Kidney epithelial cell (primary cell): Measurements from ENCODE around the gene PRRC1. TPM values are rescaled to one million over a fixed set of nuclear protein-coding genes. Genes with fewer than 3 reads are reported as not detected.
A peak's percentile ranks its signal among the peaks of the same experiment; 100 is the strongest.

Experiments used
- DNase-seq: peaks from one replicate; pipeline ENCODE4 v3.0.0-alpha.2; 2010; ENCODE audit warnings: low read depth
- H3K27me3 ChIP-seq: 2 replicates; pipeline ENCODE4 v1.6.0; 2011; ENCODE audit warnings: low read length; ENCODE audit not compliant: control insufficient read depth, insufficient read depth
- H3K36me3 ChIP-seq: 2 replicates; pipeline ENCODE4 v1.5.1; 2011; ENCODE audit warnings: low read length; ENCODE audit not compliant: control insufficient read depth, insufficient read depth
- H3K4me3 ChIP-seq: 2 replicates; pipeline ENCODE4 v1.5.1; 2011; ENCODE audit warnings: low read depth, mild to moderate bottlenecking, control low read depth, low read length
- total RNA-seq: library from RNA; depleted of rRNA; stranded (reverse); fragments of >200 nt; gene quantifications from 2 replicates; pipeline ENCODE4 v1.2.3, GENCODE V29; 2015
- TF ChIP-seq, protein P1 (sequence below): IDR thresholded peaks from 2 replicates; pipeline ENCODE4 v1.5.1; 2011; ENCODE audit warnings: mild to moderate bottlenecking, moderate library complexity, low read length, control low read depth, inconsistent platforms; ENCODE audit not compliant: insufficient read depth, poor library complexity, severe bottlenecking

PRRC1 gene
- total RNA-seq = 41.6 and 54.9 TPM in 2 replicates

DNA sequence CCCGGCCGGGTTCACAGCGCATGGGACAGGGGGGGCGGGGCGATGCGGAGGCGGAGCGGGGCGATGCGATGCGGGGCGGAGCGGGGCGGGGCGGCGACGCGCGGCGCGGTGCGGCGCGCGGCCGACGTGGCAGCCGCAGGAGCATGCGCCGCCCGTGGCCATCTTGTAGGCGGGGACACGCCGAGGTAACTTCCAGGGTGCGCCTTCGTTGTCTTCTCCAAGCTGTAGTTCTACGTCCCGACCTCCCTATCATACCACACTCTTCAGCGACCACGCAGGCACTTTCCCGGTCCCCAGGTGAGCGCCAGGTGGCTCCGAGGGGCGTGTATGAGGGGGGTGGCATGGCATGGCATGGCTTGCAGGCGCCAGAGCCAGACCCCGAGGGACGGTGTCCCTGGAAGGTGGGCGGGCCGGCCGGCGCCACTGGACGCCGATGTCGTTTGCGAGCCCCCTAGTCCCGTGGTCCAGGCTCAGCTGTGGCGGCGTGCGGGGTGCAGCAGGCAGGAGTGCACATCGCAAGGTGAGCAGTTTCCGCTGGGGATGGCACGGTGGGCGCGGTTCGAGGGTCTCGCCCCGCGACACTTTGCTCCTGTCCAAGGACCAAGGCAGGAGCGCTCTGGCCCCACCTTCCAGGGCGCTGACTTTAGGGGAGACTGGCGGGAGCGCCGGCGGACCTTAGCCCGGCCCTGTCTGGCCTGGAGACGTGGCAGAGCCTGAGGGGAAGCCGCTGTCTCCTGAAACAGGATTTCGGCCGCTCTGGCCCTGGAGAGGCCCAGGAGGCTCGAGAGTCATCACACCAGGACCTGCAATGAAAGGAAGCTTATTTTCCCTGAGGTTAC, at the start of gene PRRC1:
Gene PRRC1 (plus strand): TSS at position 161 of the 839 bp plus-strand sequence. CDS start 5,840 bp downstream, outside the sequence.
- H3K27me3 ChIP-seq = no peaks in the 10 kb centered on the region
- peak within 1 kb of the TSS; percentile 79 for H3K4me3 ChIP-seq
- no peaks in the 10 kb centered on the region for H3K36me3 ChIP-seq
- no peak for DNase-seq
- TF ChIP-seq, protein P1, sequence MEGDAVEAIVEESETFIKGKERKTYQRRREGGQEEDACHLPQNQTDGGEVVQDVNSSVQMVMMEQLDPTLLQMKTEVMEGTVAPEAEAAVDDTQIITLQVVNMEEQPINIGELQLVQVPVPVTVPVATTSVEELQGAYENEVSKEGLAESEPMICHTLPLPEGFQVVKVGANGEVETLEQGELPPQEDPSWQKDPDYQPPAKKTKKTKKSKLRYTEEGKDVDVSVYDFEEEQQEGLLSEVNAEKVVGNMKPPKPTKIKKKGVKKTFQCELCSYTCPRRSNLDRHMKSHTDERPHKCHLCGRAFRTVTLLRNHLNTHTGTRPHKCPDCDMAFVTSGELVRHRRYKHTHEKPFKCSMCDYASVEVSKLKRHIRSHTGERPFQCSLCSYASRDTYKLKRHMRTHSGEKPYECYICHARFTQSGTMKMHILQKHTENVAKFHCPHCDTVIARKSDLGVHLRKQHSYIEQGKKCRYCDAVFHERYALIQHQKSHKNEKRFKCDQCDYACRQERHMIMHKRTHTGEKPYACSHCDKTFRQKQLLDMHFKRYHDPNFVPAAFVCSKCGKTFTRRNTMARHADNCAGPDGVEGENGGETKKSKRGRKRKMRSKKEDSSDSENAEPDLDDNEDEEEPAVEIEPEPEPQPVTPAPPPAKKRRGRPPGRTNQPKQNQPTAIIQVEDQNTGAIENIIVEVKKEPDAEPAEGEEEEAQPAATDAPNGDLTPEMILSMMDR = no peak

DNA sequence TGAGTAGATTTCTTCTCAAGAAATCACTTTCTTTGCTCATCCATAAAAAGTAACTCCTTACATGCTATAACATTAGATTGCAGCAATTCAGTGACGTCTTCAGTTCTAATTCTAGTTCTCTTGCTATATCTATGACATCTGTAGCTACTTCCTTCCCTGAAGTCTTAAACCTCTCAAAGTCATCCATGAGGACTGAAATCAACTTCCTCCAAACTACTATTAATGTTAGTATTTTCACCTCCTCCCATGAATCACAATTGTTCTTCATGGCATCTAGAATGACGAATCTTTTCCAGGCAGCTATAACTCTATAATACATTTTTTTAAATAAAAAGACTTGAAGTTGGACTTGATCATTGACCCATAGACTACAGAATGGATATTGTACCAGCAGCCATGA, 46.2 kb upstream of the PRRC1 start:
- H3K27me3 ChIP-seq = no peaks in the 10 kb centered on the region
- H3K4me3 ChIP-seq = no peak overlapping the region
- DNase-seq = no peak
- TF ChIP-seq, protein P1 = no peak
- H3K36me3 ChIP-seq = no peaks in the 10 kb centered on the region

DNA sequence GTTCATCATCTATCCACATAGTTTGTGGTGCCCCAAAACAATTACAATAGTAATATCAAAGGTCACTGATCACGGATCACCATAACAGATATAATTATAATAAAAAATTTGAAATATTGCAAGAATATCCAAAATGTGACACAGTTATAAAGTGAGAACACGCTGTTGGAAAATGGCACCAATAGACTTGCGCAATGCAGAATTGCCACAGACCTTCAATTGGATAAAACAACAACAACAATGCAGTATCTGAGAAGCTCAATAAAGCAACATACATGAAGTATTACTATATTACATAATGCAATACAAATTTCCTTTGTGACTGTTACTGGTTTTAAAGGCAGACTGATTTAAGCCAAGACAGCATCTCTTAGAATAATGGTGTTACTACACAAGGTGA, 44.7 kb upstream of the PRRC1 start:
- TF ChIP-seq, protein P1 = no peak
- H3K36me3 ChIP-seq = no peaks in the 10 kb centered on the region
- no peak overlapping the region for H3K4me3 ChIP-seq
- no peaks in the 10 kb centered on the region for H3K27me3 ChIP-seq
- no peak for DNase-seq

DNA sequence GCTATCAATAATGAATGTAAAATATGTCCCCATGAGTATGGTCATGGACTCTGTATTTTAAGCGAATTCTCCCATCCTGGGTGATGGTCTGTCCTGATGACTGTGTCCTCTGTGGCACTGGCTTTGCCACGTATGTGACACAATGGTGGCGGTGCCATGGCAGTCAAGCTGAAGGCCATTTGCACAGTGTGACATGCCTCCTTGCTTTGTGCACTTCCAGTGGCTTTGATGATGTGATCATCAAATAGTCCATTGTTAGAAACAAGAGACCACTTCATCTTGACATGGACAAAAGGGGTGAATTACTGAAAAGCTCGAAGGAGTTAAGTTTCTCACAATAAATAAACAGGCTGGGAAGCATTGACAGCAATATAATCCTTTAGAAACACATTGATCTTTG, 31.0 kb upstream of the PRRC1 start:
- DNase-seq = no peak
- no peaks in the 10 kb centered on the region for H3K27me3 ChIP-seq
- TF ChIP-seq, protein P1 = no peak
- no peak overlapping the region for H3K4me3 ChIP-seq
- no peaks in the 10 kb centered on the region for H3K36me3 ChIP-seq

DNA sequence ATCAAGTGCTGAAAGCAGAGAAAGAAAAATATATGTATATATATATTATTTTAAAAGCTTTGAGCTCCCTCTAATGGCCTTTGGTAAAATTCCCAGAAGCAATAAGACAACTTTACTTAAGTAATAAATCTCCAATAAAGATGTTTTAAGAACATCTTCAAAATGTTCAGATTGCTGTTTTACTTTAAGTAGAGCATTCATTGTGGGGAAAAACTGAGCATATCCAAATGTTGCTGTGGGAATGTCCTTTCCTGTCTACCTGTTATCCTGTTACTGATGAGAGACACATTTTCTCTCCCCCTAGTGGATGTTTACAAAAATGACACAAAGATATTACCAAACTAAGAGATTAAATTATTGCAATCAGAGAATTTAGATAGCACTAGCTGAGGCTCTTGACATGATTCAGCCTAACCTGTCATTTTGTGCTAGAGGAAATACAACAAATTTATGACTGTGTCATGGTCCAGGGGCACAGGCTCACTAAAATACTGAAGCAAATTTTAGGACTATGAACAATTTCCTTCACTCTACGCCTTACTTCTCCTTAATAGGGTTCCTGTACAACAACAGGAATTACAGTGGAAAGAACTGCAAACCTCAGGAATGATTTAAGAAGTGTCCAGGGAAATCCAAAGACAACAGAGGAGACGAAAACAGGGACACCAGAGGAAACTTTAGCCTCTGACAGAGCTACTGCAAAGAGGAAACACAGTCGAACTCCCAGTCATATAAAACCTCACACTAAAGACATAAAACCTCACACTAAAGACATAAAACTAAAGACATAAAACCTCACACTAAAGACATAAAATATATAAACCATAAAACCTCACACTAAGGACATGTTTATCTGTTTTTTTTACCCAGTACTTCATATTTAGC, 24.3 kb upstream of the PRRC1 start:
- TF ChIP-seq, protein P1 = peak; percentile 73
- H3K36me3 ChIP-seq = no peaks in the 10 kb centered on the region
- DNase-seq = no peak
- H3K27me3 ChIP-seq = no peaks in the 10 kb centered on the region
- H3K4me3 ChIP-seq = no peak overlapping the region
